H4 (cell line): Measurements from ENCODE around the gene DPH5. TPM values are rescaled to one million over a fixed set of nuclear protein-coding genes. Genes with fewer than 3 reads are reported as not detected.

ENCODE experiments used
- DNase-seq: peaks from one replicate; pipeline ENCODE4 v3.0.0-alpha.2; 2015; ENCODE audit warnings: low spot score
- total RNA-seq: library from RNA; depleted of rRNA; stranded (reverse); fragments of >200 nt; shearing (Covaris generic); gene quantifications from 2 replicates; pipeline ENCODE4 v1.2.3, GENCODE V29; 2014

The DPH5 gene
- total RNA-seq, 1 experiment from 2014 or later, result 49.6 TPM

- DNase-seq, result no peak
Measured at GRCh38 chr1:101030881-101031280, 5.3 kb upstream of the DPH5 start.

GRCh38 chr1:101029184-101029583, 3.6 kb upstream of the DPH5 start:
- DNase-seq, result no peak

- no peak for DNase-seq
Measured at GRCh38 chr1:101028466-101028865, 2.9 kb upstream of the DPH5 start.

GRCh38 chr1:101027194-101027772, 1.7 kb upstream of the DPH5 start:
- DNase-seq, result no peak

GRCh38 chr1:101026430-101026788, 825 bp upstream of the DPH5 start:
- no peak for DNase-seq

- DNase-seq, result no peak
Measured at GRCh38 chr1:101025283-101025656, 314 bp downstream of the DPH5 start.

GRCh38 chr1:101022294-101022693, 3.3 kb downstream of the DPH5 start:
- no peak for DNase-seq

GRCh38 chr1:101017448-101017847, 8.1 kb downstream of the DPH5 start:
- DNase-seq, result no peak

GRCh38 chr1:101013776-101014175, 11.8 kb downstream of the DPH5 start:
- DNase-seq, result no peak

- no peak for DNase-seq
Measured at GRCh38 chr1:101008229-101008834, 17.3 kb downstream of the DPH5 start.

- DNase-seq, result no peak
Measured at GRCh38 chr1:101006553-101006952, 19.0 kb downstream of the DPH5 start.

- DNase-seq, result no peak
Measured at GRCh38 chr1:101005871-101006270, 19.7 kb downstream of the DPH5 start.

GRCh38 chr1:101005183-101005582, 20.4 kb downstream of the DPH5 start:
- no peak for DNase-seq

GRCh38 chr1:101004670-101005069, 20.9 kb downstream of the DPH5 start:
- no peak for DNase-seq

GRCh38 chr1:101004061-101004460, 21.5 kb downstream of the DPH5 start:
- peak; percentile 10 for DNase-seq

GRCh38 chr1:101003012-101003650, 22.5 kb downstream of the DPH5 start:
- DNase-seq, result no peak

GRCh38 chr1:101002551-101002950, 23.0 kb downstream of the DPH5 start:
- DNase-seq, result peak; percentile 32

- no peak for DNase-seq
Measured at GRCh38 chr1:101000131-101000873, 25.3 kb downstream of the DPH5 start.

GRCh38 chr1:100998426-100998825, 27.2 kb downstream of the DPH5 start:
- DNase-seq, result no peak

GRCh38 chr1:100995198-100995988, 30.2 kb downstream of the DPH5 start:
- DNase-seq, result no peak

GRCh38 chr1:100989306-100990077, 36.1 kb downstream of the DPH5 start:
- peak; percentile 79 for DNase-seq
